Measurements from ENCODE around the gene SWI5.

The SWI5 gene

GRCh38 chr9:128242124-128242523, 34.0 kb upstream of the SWI5 start (continued):
- TF ChIP-seq ZFP30 (CRISPR knock-in tag; IDR thresholded peaks at IDR 0.05) (no peak), TCF4 (CRISPR knock-in tag; IDR thresholded peaks at IDR 0.05; ENCODE audit: borderline replicate concordance) (no peak), ZNF565 (CRISPR knock-in tag; conservative IDR thresholded peaks at IDR 0.05; ENCODE audit: low read depth) (no peak), ZFP3 (CRISPR knock-in tag; IDR thresholded peaks at IDR 0.05) (no peak)

GRCh38 chr9:128242828-128243214, 33.3 kb upstream of the SWI5 start:
- TF ChIP-seq TCF4 (CRISPR knock-in tag; IDR thresholded peaks at IDR 0.05; ENCODE audit: borderline replicate concordance) (no peak), TOX (CRISPR knock-in tag; IDR thresholded peaks at IDR 0.05; ENCODE audit: borderline replicate concordance) (no peak), SNAI2 (CRISPR knock-in tag; IDR thresholded peaks at IDR 0.05) (no peak), ESRRG (CRISPR knock-in tag; IDR thresholded peaks at IDR 0.05) (no peak), ISL1 (CRISPR knock-in tag; IDR thresholded peaks at IDR 0.05) (no peak), CSRNP3 (CRISPR knock-in tag; IDR thresholded peaks at IDR 0.05) (no peak), GLIS3 (CRISPR knock-in tag; IDR thresholded peaks at IDR 0.05) (no peak), ZNF565 (CRISPR knock-in tag; conservative IDR thresholded peaks at IDR 0.05; ENCODE audit: low read depth) (no peak), CREB5 (CRISPR knock-in tag; IDR thresholded peaks at IDR 0.05; ENCODE audit: low read depth) (no peak)
- no peak for ATAC-seq

- ATAC-seq, result no peak
Observed at GRCh38 chr9:128243215-128244018, 32.7 kb upstream of the SWI5 start.

GRCh38 chr9:128244091-128244836, 31.8 kb upstream of the SWI5 start:
- no peak for TF ChIP-seq ARNTL (CRISPR knock-in tag; IDR thresholded peaks at IDR 0.05; ENCODE audit: borderline replicate concordance, low read depth)
- TF ChIP-seq RARB (CRISPR knock-in tag; IDR thresholded peaks at IDR 0.05), result no peak
- no peak for TF ChIP-seq ZC3H10 (CRISPR knock-in tag; IDR thresholded peaks at IDR 0.05)
- no peak for TF ChIP-seq POU6F1 (CRISPR knock-in tag; IDR thresholded peaks at IDR 0.05; ENCODE audit: borderline replicate concordance, low read depth)
- no peak for TF ChIP-seq PPARA (CRISPR knock-in tag; IDR thresholded peaks at IDR 0.05; ENCODE audit: borderline replicate concordance)
- no peak for TF ChIP-seq CSRNP3 (CRISPR knock-in tag; IDR thresholded peaks at IDR 0.05)
- TF ChIP-seq PATZ1 (CRISPR knock-in tag; IDR thresholded peaks at IDR 0.05; ENCODE audit: borderline replicate concordance), result no peak
- TF ChIP-seq ZFP3 (CRISPR knock-in tag; IDR thresholded peaks at IDR 0.05), result no peak

More at GRCh38 chr9:128243215-128244018, 32.7 kb upstream of the SWI5 start:
- TF ChIP-seq ZNF565 (CRISPR knock-in tag; conservative IDR thresholded peaks at IDR 0.05; ENCODE audit: low read depth) (no peak), TCF4 (CRISPR knock-in tag; IDR thresholded peaks at IDR 0.05; ENCODE audit: borderline replicate concordance) (peak; percentile 75; the same call in 1 of the 2 replicates), ARNTL (CRISPR knock-in tag; IDR thresholded peaks at IDR 0.05; ENCODE audit: borderline replicate concordance, low read depth) (no peak)

More at GRCh38 chr9:128244091-128244836, 31.8 kb upstream of the SWI5 start:
- ATAC-seq, result peak; percentile 42

Measured in SK-N-SH treated with all-trans-retinoic acid at 6 μM for 48 hours (cell line).